HepG2 (cell line): ENCODE results near the gene ATP6V0D1.

Experiments
- CAMTA2 ChIP-seq: sonication (generic); formaldehyde crosslinking; IDR thresholded peaks from 2 replicates; pipeline ENCODE4 v1.4.0; 2020; ENCODE audit warnings: mild to moderate bottlenecking, missing genetic modification reagents, borderline replicate concordance
- CCAR2 ChIP-seq: fragments of 200-400 bp; formaldehyde crosslinking; optimal IDR thresholded peaks from 2 replicates; pipeline ENCODE3; 2018; ENCODE audit warnings: low read depth, mild to moderate bottlenecking, low read length, moderate library complexity
- CHD4 ChIP-seq: fragments of 200-600 bp; sonication (generic); IDR thresholded peaks from 2 replicates; pipeline ENCODE4 v1.7.0; 2017; ENCODE audit warnings: mild to moderate bottlenecking, low read length, borderline replicate concordance
- HOXA5 ChIP-seq: sonication (generic); formaldehyde crosslinking; IDR thresholded peaks from 2 replicates; pipeline ENCODE4 v1.4.0; 2020; ENCODE audit warnings: missing genetic modification reagents
- NFE2L1 ChIP-seq: sonication (generic); formaldehyde crosslinking; IDR thresholded peaks from 2 replicates; pipeline ENCODE4 v1.4.0; 2020; ENCODE audit warnings: missing genetic modification reagents, mild to moderate bottlenecking, borderline replicate concordance
- SP2 ChIP-seq: sonication (generic); formaldehyde crosslinking; IDR thresholded peaks from 2 replicates; pipeline ENCODE4 v1.5.1; 2020; ENCODE audit warnings: mild to moderate bottlenecking, missing genetic modification reagents
- ZBTB1 ChIP-seq: sonication (generic); formaldehyde crosslinking; IDR thresholded peaks from 2 replicates; pipeline ENCODE4 v1.4.0; 2020; ENCODE audit warnings: missing genetic modification reagents, borderline replicate concordance
- ZMYM3 ChIP-seq: sonication (generic); formaldehyde crosslinking; IDR thresholded peaks from 2 replicates; pipeline ENCODE4 v1.5.1; 2020; ENCODE audit warnings: mild to moderate bottlenecking, missing genetic modification reagents
- ZNF264 ChIP-seq: sonication (generic); formaldehyde crosslinking; IDR thresholded peaks from 2 replicates; pipeline ENCODE4 v1.4.0; 2020; ENCODE audit warnings: missing genetic modification reagents
- ZNF746 ChIP-seq: sonication (generic); formaldehyde crosslinking; IDR thresholded peaks from 2 replicates; pipeline ENCODE4 v1.8.0; 2022; ENCODE audit warnings: mild to moderate bottlenecking, missing genetic modification reagents
- TF ChIP-seq, protein P1 (sequence below): sonication (generic); formaldehyde crosslinking; IDR thresholded peaks from 2 replicates; pipeline ENCODE4 v1.5.0; 2020; ENCODE audit warnings: mild to moderate bottlenecking, missing genetic modification reagents, moderate library complexity

DNA sequence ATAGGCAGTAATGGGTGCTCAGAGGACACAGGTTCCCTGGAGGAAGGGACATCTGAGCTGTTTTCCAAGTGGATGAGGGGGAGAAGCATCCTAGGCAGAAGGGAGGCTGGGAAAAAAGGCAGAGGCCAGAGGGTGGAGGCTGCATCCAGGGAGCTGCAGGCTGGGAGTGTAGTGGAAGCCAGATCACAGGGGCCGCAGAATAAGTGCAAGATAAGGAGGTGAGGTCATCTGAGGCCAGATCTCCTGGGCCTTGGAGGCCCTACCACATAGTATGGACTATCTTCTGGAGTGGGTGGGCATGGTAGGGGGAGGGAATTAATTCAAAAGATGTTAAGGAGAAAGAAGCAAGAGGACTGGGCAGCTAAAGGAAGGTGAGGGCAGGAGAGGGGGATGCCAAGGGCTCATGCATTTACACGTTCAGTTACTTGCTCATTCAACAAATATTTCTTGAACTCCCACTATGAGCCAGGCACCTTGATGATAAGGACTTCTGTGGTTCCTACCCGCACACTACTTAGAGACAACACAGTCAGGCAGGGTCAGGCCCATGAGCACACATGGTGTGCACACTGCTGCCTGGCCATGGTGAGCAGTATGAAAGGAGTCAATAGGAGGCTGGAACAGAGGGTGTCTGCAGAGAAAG lies 45.3 kb upstream of the ATP6V0D1 start:
- TF ChIP-seq CCAR2 (no peak), ZNF264 (CRISPR knock-in tag) (no peak), ZNF746 (CRISPR knock-in tag) (no peak), SP2 (no peak), ZBTB1 (CRISPR knock-in tag) (no peak), ZMYM3 (CRISPR knock-in tag) (no peak), CAMTA2 (CRISPR knock-in tag) (no peak), CHD4 (no peak), NFE2L1 (no peak), HOXA5 (CRISPR knock-in tag) (no peak)
- TF ChIP-seq, protein P1, sequence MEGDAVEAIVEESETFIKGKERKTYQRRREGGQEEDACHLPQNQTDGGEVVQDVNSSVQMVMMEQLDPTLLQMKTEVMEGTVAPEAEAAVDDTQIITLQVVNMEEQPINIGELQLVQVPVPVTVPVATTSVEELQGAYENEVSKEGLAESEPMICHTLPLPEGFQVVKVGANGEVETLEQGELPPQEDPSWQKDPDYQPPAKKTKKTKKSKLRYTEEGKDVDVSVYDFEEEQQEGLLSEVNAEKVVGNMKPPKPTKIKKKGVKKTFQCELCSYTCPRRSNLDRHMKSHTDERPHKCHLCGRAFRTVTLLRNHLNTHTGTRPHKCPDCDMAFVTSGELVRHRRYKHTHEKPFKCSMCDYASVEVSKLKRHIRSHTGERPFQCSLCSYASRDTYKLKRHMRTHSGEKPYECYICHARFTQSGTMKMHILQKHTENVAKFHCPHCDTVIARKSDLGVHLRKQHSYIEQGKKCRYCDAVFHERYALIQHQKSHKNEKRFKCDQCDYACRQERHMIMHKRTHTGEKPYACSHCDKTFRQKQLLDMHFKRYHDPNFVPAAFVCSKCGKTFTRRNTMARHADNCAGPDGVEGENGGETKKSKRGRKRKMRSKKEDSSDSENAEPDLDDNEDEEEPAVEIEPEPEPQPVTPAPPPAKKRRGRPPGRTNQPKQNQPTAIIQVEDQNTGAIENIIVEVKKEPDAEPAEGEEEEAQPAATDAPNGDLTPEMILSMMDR (CRISPR knock-in tag): no peak
